SK-N-SH (cell line): ENCODE measurements around the gene PLA2G6. TPM values are rescaled to one million over a fixed set of nuclear protein-coding genes. Genes with fewer than 3 reads are reported as not detected.

Experiments used
- CTCF ChIA-PET: fragments of 300-600, 350-600 bp; formaldehyde crosslinking; extraction: SDS; loops from one replicate; lab custom pipeline; 2021; lab: Yijun Ruan, JAX
- POLR2A ChIA-PET: fragments of 350-600 bp; sonication (Branson Sonifier 250); formaldehyde crosslinking; extraction: SDS; loops from one replicate; lab custom pipeline; 2020; ENCODE audit warnings: antibody characterized with exemption, inconsistent platforms; lab: Yijun Ruan, JAX
- DNase-seq: peaks from one replicate; pipeline ENCODE4 v3.0.0; 2012
- H2AFZ ChIP-seq: fragments of 200-600 bp; sonication (generic); 2 replicates; pipeline ENCODE4 v1.8.1; 2016; ENCODE audit warnings: antibody characterized with exemption, mild to moderate bottlenecking, low read depth
- H3F3A ChIP-seq: fragments of 200-600 bp; sonication (generic); replicated peaks from 2 replicates; pipeline ENCODE3; 2016; ENCODE audit warnings: antibody characterized with exemption, mild to moderate bottlenecking; ENCODE audit not compliant: insufficient read depth
- H3K27ac ChIP-seq, 2 experiments: fragments of 200-500 bp in 1 of 2; fragments of 200-600 bp in 1 of 2; sonication (Bioruptor generic) in 1 of 2; sonication (generic), shearing (Covaris generic) in 1 of 2; 2 replicates each; pipeline versions ENCODE4 v1.5.1 to v1.6.1; 2014 to 2016; ENCODE audit warnings: low read depth in 2 of 2, inconsistent platforms in 1 of 2, low read length in 1 of 2, mild to moderate bottlenecking in 1 of 2, mixed read lengths in 1 of 2
- H3K27me3 ChIP-seq: fragments of 200-600 bp; sonication (generic), shearing (Covaris generic); 2 replicates; pipeline ENCODE4 v1.6.1; 2016; ENCODE audit warnings: mixed run types; ENCODE audit not compliant: insufficient read depth
- H3K36me3 ChIP-seq, 2 experiments: fragments of 200-500 bp in 1 of 2; fragments of 200-600 bp in 1 of 2; sonication (Bioruptor generic) in 1 of 2; sonication (generic) in 1 of 2; replicated peaks in 1 of 2; 2 replicates each; pipeline versions ENCODE3 to v1.5.1; 2014 to 2016; ENCODE audit warnings: low read length in 1 of 2, mild to moderate bottlenecking in 1 of 2; ENCODE audit not compliant: insufficient read depth in 2 of 2, control insufficient read depth in 1 of 2
- H3K4me1 ChIP-seq, 2 experiments: fragments of 200-500 bp in 1 of 2; fragments of 200-600 bp in 1 of 2; sonication (Bioruptor generic) in 1 of 2; sonication (generic), shearing (Covaris generic) in 1 of 2; 2 replicates each; pipeline versions ENCODE4 v1.5.1 to v1.6.1; 2014 to 2016; ENCODE audit warnings: low read depth in 1 of 2, low read length in 1 of 2, mixed run types in 1 of 2; ENCODE audit not compliant: insufficient read depth in 2 of 2, control insufficient read depth in 1 of 2
- H3K4me2 ChIP-seq: fragments of 200-600 bp; sonication (generic), shearing (Covaris generic); 2 replicates; pipeline ENCODE4 v1.6.1; 2017; ENCODE audit warnings: mixed run types
- H3K4me3 ChIP-seq, 2 experiments: fragments of 200-500 bp in 1 of 2; fragments of 200-600 bp in 1 of 2; sonication (Bioruptor generic) in 1 of 2; sonication (generic), shearing (Covaris generic) in 1 of 2; 2 replicates each; pipeline versions ENCODE4 v1.5.1 to v1.8.1; 2014 to 2016; ENCODE audit warnings: low read depth in 2 of 2, inconsistent platforms in 1 of 2, low read length in 1 of 2, mild to moderate bottlenecking in 1 of 2, mixed read lengths in 1 of 2, moderate library complexity in 1 of 2
- H3K79me2 ChIP-seq: fragments of 200-600 bp; sonication (generic); 2 replicates; pipeline ENCODE4 v1.8.1; 2017; ENCODE audit warnings: mild to moderate bottlenecking; ENCODE audit not compliant: insufficient read depth
- H3K9ac ChIP-seq: fragments of 200-600 bp; sonication (generic); 2 replicates; pipeline ENCODE4 v1.6.1; 2017; ENCODE audit warnings: mixed run types
- H3K9me2 ChIP-seq: fragments of 200-600 bp; sonication (generic); 2 replicates; pipeline ENCODE4 v1.6.1; 2017; ENCODE audit warnings: mixed run types
- H3K9me3 ChIP-seq: fragments of 200-600 bp; sonication (generic); 2 replicates; pipeline ENCODE4 v1.6.1; 2017; ENCODE audit warnings: mixed run types, mild to moderate bottlenecking, moderate library complexity
- H4K20me1 ChIP-seq: fragments of 200-600 bp; sonication (generic); 2 replicates; pipeline ENCODE4 v1.6.1; 2017; ENCODE audit warnings: mild to moderate bottlenecking, mixed run types; ENCODE audit not compliant: insufficient read depth
- CTCF ChIP-seq: fragments of 200-600 bp; sonication (generic); IDR thresholded peaks from 2 replicates; pipeline ENCODE4 v1.6.1; 2017; ENCODE audit warnings: antibody characterized with exemption, mild to moderate bottlenecking, moderate library complexity
- ELF1 ChIP-seq: IDR thresholded peaks from 2 replicates; pipeline ENCODE4 v1.4.0; 2012
- EZH2phosphoT487 ChIP-seq: fragments of 200-600 bp; sonication (generic); IDR thresholded peaks from 2 replicates; pipeline ENCODE4 v1.6.1; 2017; ENCODE audit warnings: low read depth, mixed run types, mild to moderate bottlenecking, antibody characterized with exemption, moderate library complexity, borderline replicate concordance
- FOSL2 ChIP-seq: IDR thresholded peaks from 2 replicates; pipeline ENCODE4 v1.4.0; 2012; ENCODE audit warnings: low read depth, mild to moderate bottlenecking, moderate library complexity, borderline replicate concordance
- FOXM1 ChIP-seq: IDR thresholded peaks from 2 replicates; pipeline ENCODE4 v1.4.0; 2012; ENCODE audit warnings: low read depth, mild to moderate bottlenecking
- GABPA ChIP-seq: IDR thresholded peaks from 2 replicates; pipeline ENCODE4 v1.4.0; 2012; ENCODE audit warnings: low read depth, mild to moderate bottlenecking
- IRF3 ChIP-seq: fragments of 150-350 bp; IDR thresholded peaks from 2 replicates; pipeline ENCODE4 v1.6.1; 2016; ENCODE audit warnings: mild to moderate bottlenecking, low read depth, low read length
- MAX ChIP-seq: IDR thresholded peaks from 2 replicates; pipeline ENCODE4 v1.4.0; 2012; ENCODE audit warnings: low read depth
- MEF2A ChIP-seq: IDR thresholded peaks from 2 replicates; pipeline ENCODE4 v1.4.0; 2012; ENCODE audit warnings: low read depth, borderline replicate concordance
- MXI1 ChIP-seq: IDR thresholded peaks from 2 replicates; pipeline ENCODE4 v1.6.1; 2012; ENCODE audit warnings: mild to moderate bottlenecking, low read depth, low read length, improper control_type of control experiment
- NRF1 ChIP-seq: IDR thresholded peaks from 2 replicates; pipeline ENCODE4 v1.6.1; 2012; ENCODE audit warnings: low read depth, mild to moderate bottlenecking, low read length
- PBX3 ChIP-seq: IDR thresholded peaks from 2 replicates; pipeline ENCODE4; 2012
- RAD21 ChIP-seq: IDR thresholded peaks from 2 replicates; pipeline ENCODE4 v1.6.1; 2012; ENCODE audit warnings: mild to moderate bottlenecking, low read length
- RFX5 ChIP-seq: IDR thresholded peaks from 2 replicates; pipeline ENCODE4 v1.6.1; 2012; ENCODE audit warnings: mild to moderate bottlenecking, improper control_type of control experiment, low read length
- SIN3A ChIP-seq: IDR thresholded peaks from 2 replicates; pipeline ENCODE4 v1.6.1; 2012; ENCODE audit warnings: low read depth, mild to moderate bottlenecking, low read length, moderate library complexity, borderline replicate concordance
- TEAD4 ChIP-seq: IDR thresholded peaks from 2 replicates; pipeline ENCODE4 v1.4.0; 2012; ENCODE audit warnings: mild to moderate bottlenecking, borderline replicate concordance; ENCODE audit not compliant: insufficient read depth
- USF2 ChIP-seq: fragments of 150-350 bp; IDR thresholded peaks from 2 replicates; pipeline ENCODE4 v1.6.1; 2017; ENCODE audit warnings: antibody characterized with exemption, low read length, low read depth, borderline replicate concordance
- WGBS: methylation state at CpG from one replicate; pipeline ENCODE4 v1.1.6; 2017; ENCODE audit warnings: low lambda C conversion rate; 5-methylcytosine and 5-hydroxymethylcytosine counted together
- polyA plus RNA-seq, 3 experiments: library from polyadenylated mRNA; depleted of rRNA; stranded (reverse); fragments of >200 nt; gene quantifications; 2 replicates each; pipeline ENCODE4 v1.2.3, GENCODE V29; 2012

The PLA2G6 gene
- polyA plus RNA-seq, 1 of the 3 experiments (the other 2 are of a cell fraction), result 10.5 TPM

GRCh38 chr22:38125038-38125610 is 56.5 kb downstream of the PLA2G6 start:
- no peak for TF ChIP-seq FOSL2
- no peak for TF ChIP-seq EZH2phosphoT487
- no peak for TF ChIP-seq NRF1
- TF ChIP-seq MXI1, result no peak
- TF ChIP-seq FOXM1, result no peak
- TF ChIP-seq GABPA, result no peak
- TF ChIP-seq RFX5, result no peak
- TF ChIP-seq PBX3, result no peak
- TF ChIP-seq, all 33 proteins: peak for 0
- POLR2A ChIA-PET, result no interaction called here
- Histone ChIP-seq H3K9ac (no peak overlapping the region), H3K27ac (no peak overlapping the region), H2AFZ (no peak overlapping the region), H3K9me2 (no peaks in the 10 kb centered on the region), H3K4me1 (no peaks in the 10 kb centered on the region), H3K4me3 (no peak overlapping the region), H3F3A (no peaks in the 10 kb centered on the region), H3K27me3 (no peaks in the 10 kb centered on the region), H3K4me2 (no peak overlapping the region), H3K79me2 (no peaks in the 10 kb centered on the region), H4K20me1 (no peaks in the 10 kb centered on the region), H3K9me3 (no peaks in the 10 kb centered on the region), H3K36me3 (no peaks in the 10 kb centered on the region)
- DNase-seq, result no peak
- CTCF ChIA-PET, result interaction anchor here (3.8 kb wide), 1 partner anchor 11 kb away, joined by 17 read pairs; no protein-coding TSS in a partner anchor
- 91% methylated on average over 11 of the region's 14 CpGs for WGBS

GRCh38 chr22:38124236-38124974 is 57.2 kb downstream of the PLA2G6 start:
- H3K36me3 ChIP-seq, result no peaks in the 10 kb centered on the region
- no peaks in the 10 kb centered on the region for H3F3A ChIP-seq
- H2AFZ ChIP-seq, result no peak overlapping the region
- no peaks in the 10 kb centered on the region for H3K79me2 ChIP-seq
- no peaks in the 10 kb centered on the region for H3K4me1 ChIP-seq
- TF ChIP-seq MAX, result no peak
- no peak for TF ChIP-seq EZH2phosphoT487
- no peak for TF ChIP-seq USF2
- no peak for TF ChIP-seq NRF1
- TF ChIP-seq ELF1, result no peak
- TF ChIP-seq MEF2A, result no peak
- no peak for TF ChIP-seq SIN3A
- TF ChIP-seq IRF3, result no peak
- TF ChIP-seq FOSL2, result no peak
- no peak for TF ChIP-seq TEAD4
- no peak for TF ChIP-seq PBX3
- TF ChIP-seq RAD21, result no peak
- TF ChIP-seq CTCF, result no peak
- no peak for TF ChIP-seq MXI1
- H3K27ac ChIP-seq, result no peak overlapping the region
- no peak for DNase-seq
- H3K27me3 ChIP-seq, result no peaks in the 10 kb centered on the region
- ChIA-PET POLR2A (no interaction called here), CTCF (interaction anchor here (3.8 kb wide), 1 partner anchor 10 kb away, joined by 17 read pairs; no protein-coding TSS in a partner anchor)
- no peak overlapping the region for H3K9ac ChIP-seq
- H3K4me2 ChIP-seq, result no peak overlapping the region
- H3K4me3 ChIP-seq, result no peak overlapping the region
- H3K9me3 ChIP-seq, result no peaks in the 10 kb centered on the region
- 95% methylated on average over 11 of the region's 21 CpGs for WGBS
- no peaks in the 10 kb centered on the region for H3K9me2 ChIP-seq
- no peaks in the 10 kb centered on the region for H4K20me1 ChIP-seq
